Aorta (tissue), 5 donors: ENCODE results near the gene PLA2G2C. TPM values are rescaled to one million over a fixed set of nuclear protein-coding genes. Genes with fewer than 3 reads are reported as not detected.
A peak's percentile ranks its signal among the peaks of the same experiment; 100 is the strongest.

Experiments
- ATAC-seq: fragments of 200-7000 bp; cut with Tn5 transposase; one replicate; pipeline ENCODE4 v1.9.1; 2022; ENCODE audit warnings: moderate library complexity; ENCODE audit not compliant: low FRiP score
- DNase-seq, 2 donors: peaks; one replicate each; pipeline ENCODE4 v3.0.0-alpha.2; 2020
- H3K27ac ChIP-seq, 2 donors: one replicate each; pipeline ENCODE4 v1.5.1; 2013; ENCODE audit warnings: low read length in 2 of 2, mild to moderate bottlenecking in 2 of 2, moderate library complexity in 2 of 2, control low read depth in 1 of 2, inconsistent platforms in 1 of 2, low read depth in 1 of 2
- H3K27me3 ChIP-seq, 2 donors: one replicate each; pipeline ENCODE4 v1.6.1; 2013; ENCODE audit warnings: control low read depth in 1 of 2, low read length in 1 of 2, mild to moderate bottlenecking in 1 of 2, moderate library complexity in 1 of 2; ENCODE audit not compliant: insufficient read depth in 2 of 2, control insufficient read depth in 1 of 2
- H3K36me3 ChIP-seq, 2 donors: one replicate each; pipeline ENCODE4 v1.6.1; 2013; ENCODE audit warnings: control low read depth in 1 of 2, low read length in 1 of 2, mild to moderate bottlenecking in 1 of 2; ENCODE audit not compliant: insufficient read depth in 2 of 2, control insufficient read depth in 1 of 2
- H3K4me1 ChIP-seq, 2 donors: one replicate each; pipeline ENCODE4 v1.6.1; 2013; ENCODE audit warnings: low read length in 2 of 2, control low read depth in 1 of 2, mild to moderate bottlenecking in 1 of 2, moderate library complexity in 1 of 2; ENCODE audit not compliant: insufficient read depth in 2 of 2, control insufficient read depth in 1 of 2
- H3K4me3 ChIP-seq, 2 donors: one replicate each; pipeline ENCODE4 v1.5.1; 2013; ENCODE audit warnings: low read length in 2 of 2, control low read depth in 1 of 2, mild to moderate bottlenecking in 1 of 2
- H3K9me3 ChIP-seq: one replicate; pipeline ENCODE4 v1.6.1; 2013; ENCODE audit warnings: mild to moderate bottlenecking, low read length; ENCODE audit not compliant: control insufficient read depth
- WGBS, 2 donors: extraction: QIAGEN DNeasy Blood & Tissue Kit; methylation state at CpG; one replicate each; pipeline ENCODE4 v1.1.7; 2013; 5-methylcytosine and 5-hydroxymethylcytosine counted together
- intact Hi-C, 2 donors: fragments of 100-400 bp; cut with DNase I; formaldehyde crosslinking; loops; one replicate each; pipeline versions ENCODE4 v1.14.2 to v1.15.0; 2022
- polyA plus RNA-seq, 2 donors: library from polyadenylated mRNA; stranded (reverse); fragments of 200-250 nt; gene quantifications; one replicate each; pipeline ENCODE4 v1.2.3, GENCODE V29; 2013
- total RNA-seq, 2 donors: library from RNA; stranded (reverse); fragmentation: NEBNext Ultra II Directional; extraction: Animal tissue kit (Norgen Biotek cat#: 25700); gene quantifications; one replicate each; pipeline ENCODE4 v1.2.1, GENCODE V29; 2021
- donor health status: healthy with polysubstance abuse.
- donor health status: Bipolar disorder and iron deficiency.
- donor health status: DM: no; HTN: no; CAD: no.
- donor health status: DM: no; HTN: no; CAD: no.
- donor health status: DM: yes; HTN: yes; CAD: no.

PLA2G2C gene
- total and polyA plus RNA-seq, 4 donors = 0.81 TPM; not detected in 3

- no peak for ATAC-seq
- Histone ChIP-seq H3K4me3 (no peak overlapping the region), H3K36me3 (no peaks in the 10 kb centered on the region), H3K27ac (no peak overlapping the region), H3K27me3 (no peaks in the 10 kb centered on the region), H3K9me3 (peaks cover 5% of the 10 kb centered on the region), H3K4me1 (no peaks in the 10 kb centered on the region)
- intact Hi-C loops = no loop called here
- WGBS, 2 donors = 65 to 69% methylated on average over 7 of the region's 7 CpGs
- DNase-seq = no peak
Observed at GRCh38 chr1:20124456-20125057, 61.8 kb downstream of the PLA2G2C start.

GRCh38 chr1:20123722-20124455 lies 62.4 kb downstream of the PLA2G2C start:
- no peak for ATAC-seq
- WGBS, 2 donors = 74 to 77% methylated on average over 10 of the region's 10 CpGs
- no peaks in the 10 kb centered on the region for H3K27me3 ChIP-seq

GRCh38 chr1:20120796-20121195 lies 65.5 kb downstream of the PLA2G2C start:
- Histone ChIP-seq H3K27me3 (no peaks in the 10 kb centered on the region), H3K9me3 (peaks cover 1% of the 10 kb centered on the region), H3K27ac (no peak overlapping the region), H3K4me3 (no peak overlapping the region), H3K4me1 (no peaks in the 10 kb centered on the region), H3K36me3 (no peaks in the 10 kb centered on the region)
- intact Hi-C loops = no loop called here
- no peak for ATAC-seq
- WGBS, 2 donors = 89 to 93% methylated on average over 4 of the region's 4 CpGs
- DNase-seq = peak in 1 of 2 donors; percentile 59

More at GRCh38 chr1:20123722-20124455, 62.4 kb downstream of the PLA2G2C start:
- H3K36me3 ChIP-seq = no peaks in the 10 kb centered on the region
- no peaks in the 10 kb centered on the region for H3K4me1 ChIP-seq
- intact Hi-C loops = no loop called here
- H3K9me3 ChIP-seq = peaks cover 3% of the 10 kb centered on the region
- DNase-seq = no peak
- H3K27ac ChIP-seq = no peak overlapping the region
- H3K4me3 ChIP-seq = no peak overlapping the region

GRCh38 chr1:20119347-20119746 lies 67.0 kb downstream of the PLA2G2C start, which contains the start of gene PLA2G2D:
PLA2G2D (minus strand) TSS chr1:20119536; CDS start chr1:20119498, 38 bp downstream.
- DNase-seq = peak in 1 of 2 donors; percentile 35

GRCh38 chr1:20117236-20117635 lies 69.1 kb downstream of the PLA2G2C start:
- DNase-seq (no peak), ATAC-seq (no peak)
- no peak overlapping the region for H3K4me3 ChIP-seq
- no peaks in the 10 kb centered on the region for H3K27me3 ChIP-seq
- H3K9me3 ChIP-seq = no peaks in the 10 kb centered on the region
- H3K36me3 ChIP-seq = no peaks in the 10 kb centered on the region
- H3K27ac ChIP-seq = no peak overlapping the region
- H3K4me1 ChIP-seq = no peaks in the 10 kb centered on the region
- intact Hi-C loops = no loop called here

More at GRCh38 chr1:20119347-20119746, 67.0 kb downstream of the PLA2G2C start, which contains the start of gene PLA2G2D:
- 95 to 100% methylated on average over 2 of the region's 2 CpGs for WGBS, 2 donors
- H3K27ac ChIP-seq = no peak within 1 kb of the TSS
- H3K4me1 ChIP-seq = no peaks in the 10 kb centered on the region
- H3K4me3 ChIP-seq = no peak within 1 kb of the TSS
- H3K9me3 ChIP-seq = no peaks in the 10 kb centered on the region
- no peak for ATAC-seq
- no peaks in the 10 kb centered on the region for H3K27me3 ChIP-seq
- no peaks in the 10 kb centered on the region for H3K36me3 ChIP-seq
- intact Hi-C loops = no loop called here

GRCh38 chr1:20115916-20116315 lies 70.4 kb downstream of the PLA2G2C start:
- intact Hi-C loops = no loop called here
- Histone ChIP-seq H3K4me3 (no peak overlapping the region), H3K4me1 (no peaks in the 10 kb centered on the region), H3K9me3 (no peaks in the 10 kb centered on the region), H3K36me3 (no peaks in the 10 kb centered on the region), H3K27me3 (no peaks in the 10 kb centered on the region), H3K27ac (no peak overlapping the region)
- no peak for ATAC-seq
- DNase-seq = peak in 1 of 2 donors; percentile 42
- WGBS, 2 donors = 85% methylated on average over 7 of the region's 7 CpGs

- H3K4me1 ChIP-seq = no peaks in the 10 kb centered on the region
- 83 to 85% methylated on average over 4 of the region's 4 CpGs for WGBS, 2 donors
- no peaks in the 10 kb centered on the region for H3K9me3 ChIP-seq
- intact Hi-C loops = no loop called here
- H3K4me3 ChIP-seq = no peak overlapping the region
- ATAC-seq (no peak), DNase-seq (peak in 1 of 2 donors; percentile 12)
- H3K27ac ChIP-seq = no peak overlapping the region
- no peaks in the 10 kb centered on the region for H3K27me3 ChIP-seq
- H3K36me3 ChIP-seq = no peaks in the 10 kb centered on the region
Observed at GRCh38 chr1:20115479-20115878, 70.8 kb downstream of the PLA2G2C start.

- no peaks in the 10 kb centered on the region for H3K4me1 ChIP-seq
- H3K27ac ChIP-seq = no peak overlapping the region
- H3K36me3 ChIP-seq = no peaks in the 10 kb centered on the region
- no peak for DNase-seq
- no peak overlapping the region for H3K4me3 ChIP-seq
- 77% methylated on average over 15 of the region's 15 CpGs for WGBS, 2 donors
- no peaks in the 10 kb centered on the region for H3K9me3 ChIP-seq
- intact Hi-C loops = no loop called here
- no peak for ATAC-seq
- no peaks in the 10 kb centered on the region for H3K27me3 ChIP-seq
Observed at GRCh38 chr1:20114021-20114648, 72.2 kb downstream of the PLA2G2C start.
